ENCODE results near the gene DERA.
"Not testable (repeated sequence)": the region's sequence is repeated elsewhere in the genome, so short reads cannot be mapped to it uniquely, and the experiment has no call there.

DERA gene

DNA sequence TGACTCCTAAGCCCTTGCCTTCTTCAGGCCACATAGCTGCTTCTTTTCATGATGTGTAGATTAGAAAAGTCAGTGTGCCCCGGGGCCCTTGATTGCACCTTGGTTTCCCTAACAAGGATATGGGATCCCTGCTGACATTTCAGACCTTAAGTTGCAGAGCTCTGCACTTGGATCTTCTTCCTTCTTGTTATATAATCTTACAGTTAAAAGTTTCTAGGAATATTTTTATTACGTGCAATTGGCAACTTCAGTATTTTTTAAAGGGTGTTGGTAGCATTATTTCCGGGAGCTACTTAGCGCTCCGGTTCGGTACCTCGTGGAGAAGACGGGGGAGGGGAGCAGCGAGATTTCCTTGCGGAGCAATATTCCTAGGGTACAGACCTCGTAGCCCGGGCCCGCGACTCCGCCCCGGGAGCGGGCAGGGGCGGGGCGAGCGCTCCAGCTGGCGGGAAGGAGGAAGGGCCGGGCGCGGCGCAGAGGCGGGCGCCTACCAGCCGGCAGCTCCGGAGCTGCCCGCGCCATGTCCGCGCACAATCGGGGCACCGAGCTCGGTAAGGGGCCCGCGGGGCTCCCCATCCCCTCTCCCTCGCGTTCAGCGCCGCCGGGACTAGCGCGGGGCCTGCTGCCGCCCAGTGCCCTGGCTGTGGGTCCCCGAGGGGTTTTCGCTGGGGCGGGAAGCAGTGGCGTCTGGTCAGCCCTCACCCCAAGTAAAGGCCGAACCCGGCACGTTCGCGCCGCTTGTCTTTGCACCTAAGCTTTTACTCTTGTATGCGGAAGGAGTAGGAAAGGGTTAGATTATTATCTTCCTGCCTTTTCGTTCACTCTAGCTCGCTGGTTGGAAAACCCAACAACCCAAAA lies at the start of gene DERA:
Gene DERA (plus strand): TSS at position 469 of the 858 bp plus-strand sequence. CDS start 52 bp downstream, at position 521.
- DNase-seq: peak in 53 of 56 donors; percentile 8 to 81 (median 50)

DNA sequence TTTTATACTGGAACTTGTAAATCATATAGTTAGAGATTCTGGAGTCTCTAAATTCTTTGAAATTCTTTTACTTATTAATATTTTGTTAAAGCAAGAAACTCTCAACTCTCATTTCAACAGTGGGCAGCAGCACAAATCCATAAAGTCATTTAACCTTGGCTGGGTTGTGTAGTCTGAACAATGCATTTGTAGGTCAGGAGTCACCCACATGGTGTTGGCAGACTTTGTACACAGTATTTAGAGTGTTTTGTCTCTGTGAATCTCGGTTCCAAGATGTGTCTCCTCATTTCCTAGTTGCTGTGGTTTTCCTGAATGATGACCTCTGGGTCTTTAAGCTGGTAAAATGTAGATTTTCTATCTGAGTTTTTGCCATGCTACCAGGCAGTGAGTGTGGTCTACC lies 49.7 kb upstream of the DERA start:
- no peak for DNase-seq

DNA sequence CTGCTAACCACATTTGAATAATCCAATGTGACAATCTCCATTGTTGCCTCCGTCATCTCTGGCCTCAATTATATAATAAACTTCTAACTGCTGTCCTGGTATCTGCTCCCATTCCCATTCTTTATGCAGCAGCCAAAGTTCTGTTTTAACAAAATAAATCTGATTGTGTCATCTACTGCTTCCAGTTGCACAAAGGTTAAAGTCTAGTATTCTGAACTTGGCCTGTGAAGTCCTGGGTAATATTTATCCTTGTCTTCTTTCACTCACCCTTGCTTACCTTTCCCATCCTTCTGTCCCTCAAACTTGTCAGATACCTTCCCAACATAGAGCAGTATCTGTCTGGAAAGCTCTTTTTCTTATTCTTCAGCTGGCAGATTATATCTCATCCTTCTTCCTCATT lies 48.3 kb upstream of the DERA start:
- DNase-seq: no peak

DNA sequence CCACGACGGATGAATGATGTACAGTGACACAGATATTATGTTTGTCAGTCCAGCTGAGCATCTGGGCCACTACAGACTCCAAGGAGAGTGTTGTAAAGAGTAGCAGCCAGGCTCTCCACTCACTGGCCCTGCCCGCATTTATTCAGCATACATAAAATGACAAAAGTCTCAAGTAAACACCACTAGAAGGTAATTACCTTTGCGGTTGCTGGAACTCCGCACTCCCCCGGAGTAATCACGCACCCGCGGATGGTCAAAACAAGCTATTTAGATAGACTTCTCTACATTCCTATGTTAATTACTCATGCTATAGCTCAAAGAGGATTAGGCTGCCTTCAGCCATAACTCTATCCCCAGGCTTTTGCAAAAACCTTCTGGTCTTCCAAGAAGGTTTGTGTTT lies 47.8 kb upstream of the DERA start:
- no peak for DNase-seq

DNA sequence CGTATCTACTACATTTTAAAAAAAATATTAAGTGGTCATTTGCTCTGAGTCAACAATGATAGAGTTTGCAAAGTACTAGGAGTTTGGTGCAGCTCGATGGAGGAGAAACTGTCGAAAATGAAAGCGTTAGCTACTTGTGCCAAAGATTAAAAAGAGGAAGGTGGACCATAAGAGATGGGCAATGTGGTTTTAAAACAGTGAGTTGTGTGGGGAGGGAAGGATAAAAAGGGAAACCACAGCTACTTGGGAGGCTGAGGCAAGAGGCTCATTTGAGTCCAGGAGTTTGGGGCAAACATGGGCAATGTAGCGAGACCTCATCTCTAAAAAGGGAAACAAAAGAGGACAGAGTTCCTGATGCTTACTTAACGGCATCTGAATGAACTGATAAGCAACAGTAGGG lies 47.1 kb upstream of the DERA start:
- DNase-seq: no peak

DNA sequence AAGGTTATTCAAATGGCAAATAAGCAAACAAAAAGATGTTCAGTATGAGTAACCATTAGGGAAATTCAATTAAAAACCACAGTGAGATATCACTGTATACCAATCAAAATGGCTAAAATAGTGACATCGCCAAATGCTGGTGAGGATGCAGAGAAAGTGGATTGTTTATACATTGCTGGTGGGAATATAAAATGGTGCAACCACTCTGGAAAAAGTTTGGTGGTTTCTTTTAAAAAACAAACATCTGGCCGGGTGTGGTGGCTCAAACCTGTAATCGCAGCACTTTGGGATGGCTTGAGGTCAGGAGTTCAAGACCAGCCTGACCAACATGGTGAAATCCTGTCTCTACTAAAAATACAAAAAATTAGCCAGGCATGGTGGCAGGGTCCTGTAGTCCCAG lies 42.9 kb upstream of the DERA start:
- DNase-seq: no peak

DNA sequence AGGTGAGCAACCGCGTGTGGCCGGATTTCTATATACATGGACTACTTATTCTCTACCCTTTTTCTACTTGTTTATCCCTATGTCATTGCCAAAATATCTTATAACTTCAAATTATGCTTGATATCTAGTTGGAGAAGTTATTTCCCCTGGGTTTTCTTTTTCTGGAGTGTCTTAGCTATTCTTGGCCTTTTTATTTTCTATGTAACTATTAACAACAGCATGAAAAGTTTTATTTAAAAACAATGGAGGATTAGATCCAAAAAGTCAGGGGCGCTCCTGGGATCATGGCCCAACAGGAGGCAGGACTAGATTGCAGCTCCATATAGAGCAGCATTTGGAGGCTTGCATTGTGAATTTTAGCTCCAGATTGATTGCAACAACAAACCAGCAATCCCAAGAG lies 37.6 kb upstream of the DERA start:
- DNase-seq: no peak

DNA sequence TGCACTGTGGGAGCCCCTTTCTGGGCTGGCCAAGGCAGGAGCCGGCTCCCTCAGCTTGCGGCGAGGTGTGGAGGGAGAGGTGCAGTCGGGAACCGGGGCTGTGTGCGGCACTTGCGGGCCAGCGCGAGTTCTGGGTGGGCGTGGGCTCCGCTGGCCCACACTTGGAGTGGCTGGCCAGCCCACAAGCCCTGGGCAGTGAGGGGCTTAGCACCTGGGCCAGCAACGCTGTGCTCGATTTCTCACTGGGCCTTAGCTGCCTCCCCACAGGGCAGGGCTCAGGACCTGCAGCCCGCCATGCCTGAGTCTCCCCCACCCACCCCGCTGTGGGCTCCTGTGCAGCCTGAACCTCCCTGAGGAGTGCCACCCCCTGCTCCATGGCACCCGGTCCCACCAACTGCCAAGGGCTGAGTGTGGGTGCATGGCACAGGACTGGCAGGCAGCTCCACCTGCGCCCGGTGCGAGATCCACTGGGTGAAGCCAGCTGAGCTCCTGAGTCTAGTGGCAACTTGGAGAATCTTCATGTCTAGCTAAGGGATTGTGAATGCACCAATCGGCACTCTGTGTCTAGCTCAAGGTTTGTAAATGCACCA lies 36.5 kb upstream of the DERA start:
- DNase-seq: not testable (repeated sequence)

DNA sequence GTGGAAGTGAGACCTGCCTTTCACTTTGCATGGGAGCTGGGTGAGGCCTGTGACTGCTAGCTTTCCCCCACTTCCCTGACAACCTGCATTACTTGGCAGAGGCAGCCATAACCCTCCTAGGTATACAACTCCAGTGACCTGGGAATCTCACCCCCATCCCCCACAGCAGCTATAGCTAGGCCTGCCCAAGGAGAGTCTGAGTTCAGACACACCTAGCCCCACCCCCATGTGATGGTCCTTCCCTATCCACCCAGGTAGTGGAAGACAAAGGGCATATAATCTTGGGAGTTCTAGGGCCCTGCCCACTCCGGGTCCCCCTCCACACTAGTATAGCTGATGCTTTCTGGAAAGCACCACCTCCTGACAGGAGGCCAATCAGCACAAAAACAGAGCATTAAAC lies 35.3 kb upstream of the DERA start:
- DNase-seq: no peak

DNA sequence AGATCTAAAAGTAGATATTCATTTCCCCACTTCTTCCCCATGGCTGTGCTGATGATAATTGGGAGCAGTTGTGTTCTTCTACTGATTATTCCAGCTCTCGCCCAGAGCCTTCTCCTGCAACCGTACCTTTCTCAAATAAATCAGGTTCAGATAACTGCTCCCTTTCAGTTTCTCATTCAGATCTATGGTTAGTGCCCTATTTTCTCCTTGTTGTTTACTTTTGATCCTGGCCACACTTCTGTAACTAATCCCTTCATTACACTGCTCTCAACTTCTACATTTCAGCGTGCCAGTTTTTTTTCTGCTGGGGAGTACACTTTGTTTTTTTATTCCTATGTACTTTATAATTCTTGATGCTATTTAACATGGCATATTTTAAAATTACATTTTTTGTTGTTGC lies 31.7 kb upstream of the DERA start:
- no peak for DNase-seq

DNA sequence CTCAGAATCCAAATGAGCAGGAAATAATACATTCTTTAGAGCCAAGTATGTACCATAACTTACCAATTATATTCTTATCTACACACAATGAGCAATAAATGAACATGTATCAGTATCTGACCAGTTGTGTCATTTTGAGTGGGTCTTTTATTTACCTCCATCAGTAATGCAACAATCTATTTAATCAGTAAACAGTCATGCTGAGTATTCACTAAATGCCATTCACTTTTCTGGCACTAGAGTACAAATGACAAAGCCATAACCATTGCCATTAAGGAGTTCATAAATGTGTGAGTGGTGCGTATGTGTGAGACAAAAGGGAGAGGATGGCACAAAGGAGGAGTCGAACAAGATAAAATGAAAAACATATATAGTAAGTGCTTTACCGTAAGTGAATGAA lies 30.4 kb upstream of the DERA start:
- DNase-seq: no peak

DNA sequence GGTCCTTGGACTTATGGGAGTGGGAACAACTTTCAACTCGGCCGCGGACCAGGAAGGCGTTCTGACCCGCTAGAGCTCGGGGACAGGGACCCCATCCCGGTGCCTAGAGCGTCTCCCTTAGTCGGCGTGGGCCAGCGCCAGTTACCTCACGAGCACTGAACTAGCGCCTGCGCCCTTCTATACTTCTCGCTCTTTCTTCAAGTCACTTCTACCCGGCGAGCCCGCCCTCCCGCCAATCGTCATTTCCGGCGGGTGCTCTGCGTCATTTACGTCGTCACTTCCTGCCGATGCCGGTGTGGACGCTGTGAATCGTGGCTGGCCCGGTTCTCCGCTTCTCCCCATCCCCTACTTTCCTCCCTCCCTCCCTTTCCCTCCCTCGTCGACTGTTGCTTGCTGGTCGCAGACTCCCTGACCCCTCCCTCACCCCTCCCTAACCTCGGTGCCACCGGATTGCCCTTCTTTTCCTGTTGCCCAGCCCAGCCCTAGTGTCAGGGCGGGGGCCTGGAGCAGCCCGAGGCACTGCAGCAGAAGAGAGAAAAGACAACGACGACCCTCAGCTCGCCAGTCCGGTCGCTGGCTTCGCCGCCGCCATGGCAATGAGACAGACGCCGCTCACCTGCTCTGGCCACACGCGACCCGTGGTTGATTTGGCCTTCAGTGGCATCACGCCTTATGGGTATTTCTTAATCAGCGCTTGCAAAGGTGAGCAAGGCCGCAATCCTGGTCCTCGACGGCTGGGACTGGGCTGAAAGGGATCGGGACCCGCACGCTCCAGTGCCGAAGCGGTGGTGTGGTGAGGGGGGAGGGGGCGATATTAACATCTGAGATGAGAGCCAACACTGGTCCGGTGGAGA lies 28.8 kb upstream of the DERA start, which contains the start of gene STRAP:
Gene STRAP (plus strand): TSS at position 270 of the 854 bp plus-strand sequence. CDS start 321 bp downstream, at position 591.
- DNase-seq: peak; percentile 79 to 98 (median 93)

DNA sequence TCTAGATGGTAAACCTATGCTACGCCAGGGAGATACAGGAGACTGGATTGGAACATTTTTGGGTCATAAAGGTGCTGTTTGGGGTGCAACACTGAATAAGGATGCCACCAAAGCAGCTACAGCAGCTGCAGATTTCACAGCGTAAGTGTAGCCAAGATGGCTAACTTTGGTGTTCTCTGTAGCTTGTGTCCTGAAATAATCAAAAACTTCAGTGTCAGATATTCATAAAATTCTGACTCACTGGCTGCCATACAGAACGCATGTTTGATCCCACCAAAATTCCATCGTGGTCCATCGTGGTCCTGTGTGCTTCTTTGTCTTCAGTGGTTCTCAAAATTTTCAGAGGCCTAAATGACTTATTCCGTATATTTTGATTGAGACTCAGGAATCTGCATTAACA lies 27.6 kb upstream of the DERA start:
- DNase-seq: no peak

DNA sequence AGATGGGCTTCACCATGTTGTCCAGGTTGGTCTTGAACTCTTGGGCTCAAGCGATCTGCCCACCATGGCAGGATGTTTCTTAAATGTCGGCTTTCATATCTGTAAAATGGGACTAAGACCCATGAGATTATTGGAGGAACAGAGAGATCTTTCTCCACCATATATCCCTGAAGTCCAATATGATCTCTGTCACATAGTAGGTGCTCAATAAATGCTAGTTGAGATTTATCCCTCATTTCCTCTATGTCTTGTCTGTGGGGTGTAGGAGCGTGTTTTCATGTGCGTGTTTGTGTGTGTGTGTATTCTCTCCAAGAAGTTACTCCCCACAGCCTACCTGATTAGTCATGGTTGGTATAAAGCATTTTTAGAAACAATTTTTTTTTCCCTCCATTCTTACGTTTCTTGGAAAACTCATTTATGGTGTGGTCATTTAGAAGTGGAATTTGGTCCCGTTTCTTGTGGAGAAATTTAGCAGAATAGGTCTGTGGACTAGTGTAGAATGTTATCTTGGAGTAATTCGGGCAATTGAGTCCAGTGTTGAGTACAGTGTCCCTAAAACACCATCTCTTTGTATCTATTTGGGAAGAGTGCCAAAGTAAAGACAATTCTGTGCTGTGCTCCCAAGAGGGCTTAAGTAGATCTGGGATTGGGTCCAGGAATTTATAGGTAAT lies 24.6 kb upstream of the DERA start:
- DNase-seq: no peak

DNA sequence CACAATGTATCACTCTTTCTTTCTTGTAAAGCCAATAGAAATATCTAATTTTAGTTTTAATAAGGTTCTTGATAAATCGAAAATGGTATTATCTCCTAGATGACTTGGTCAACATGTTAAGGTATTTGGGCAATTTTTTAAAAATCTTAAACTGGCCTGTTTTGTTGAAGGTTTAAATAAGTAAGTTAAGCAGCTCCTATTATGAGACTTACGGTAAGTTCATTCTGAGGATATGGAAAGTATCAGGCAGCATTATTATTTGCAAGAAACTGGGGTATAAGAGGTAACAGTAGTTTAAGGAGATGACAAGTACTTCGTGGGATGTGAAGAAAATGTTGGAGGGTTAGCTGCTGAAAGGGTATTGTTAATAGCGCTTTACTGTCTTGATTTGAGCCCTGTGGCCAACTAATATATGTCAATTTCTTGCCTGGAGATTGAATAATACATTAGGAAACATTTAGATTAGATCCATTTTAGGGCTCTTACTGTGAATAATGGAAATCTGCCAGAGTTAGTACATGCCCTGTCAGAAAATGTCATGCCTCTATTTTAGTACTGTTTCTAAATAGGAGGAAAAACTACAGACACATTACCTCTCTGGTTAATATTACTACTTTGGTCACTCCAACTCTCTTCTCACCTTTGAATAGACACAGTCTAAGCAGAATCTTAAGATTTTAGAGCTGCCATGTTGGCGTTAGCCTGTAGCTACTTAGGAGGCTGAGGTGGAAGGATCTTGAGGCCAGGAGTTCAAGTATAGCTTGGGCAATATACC lies 23.9 kb upstream of the DERA start:
- DNase-seq: no peak

DNA sequence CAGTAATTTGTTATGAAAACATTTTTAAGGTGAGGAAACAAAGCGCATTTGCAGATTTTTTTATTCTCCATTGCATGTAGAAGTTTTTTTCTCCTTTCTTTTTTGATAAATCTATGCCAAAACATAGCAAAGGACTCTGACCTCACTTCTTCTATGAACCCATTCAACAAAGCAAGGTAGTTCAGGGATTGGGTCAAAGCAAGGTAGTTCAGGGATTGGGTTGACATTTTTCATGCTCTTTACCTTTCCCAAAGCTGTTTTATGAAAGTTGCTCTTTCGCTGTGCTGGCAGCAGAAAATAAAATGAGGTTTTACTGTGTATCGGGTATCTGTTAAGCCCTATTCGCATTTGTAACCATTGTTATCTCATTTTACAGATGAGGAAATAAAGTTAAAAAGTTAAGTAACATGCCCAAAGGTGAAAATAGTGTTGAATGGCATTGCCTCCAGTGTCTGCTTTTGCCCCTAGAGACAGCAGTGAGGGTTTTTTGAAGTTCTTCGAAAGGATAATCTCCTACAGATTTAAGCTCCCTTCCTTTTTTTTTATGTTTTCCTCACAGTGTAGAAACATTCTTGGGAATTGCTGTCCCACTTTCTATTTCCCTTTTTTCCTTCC lies 18.4 kb upstream of the DERA start:
- DNase-seq: no peak

DNA sequence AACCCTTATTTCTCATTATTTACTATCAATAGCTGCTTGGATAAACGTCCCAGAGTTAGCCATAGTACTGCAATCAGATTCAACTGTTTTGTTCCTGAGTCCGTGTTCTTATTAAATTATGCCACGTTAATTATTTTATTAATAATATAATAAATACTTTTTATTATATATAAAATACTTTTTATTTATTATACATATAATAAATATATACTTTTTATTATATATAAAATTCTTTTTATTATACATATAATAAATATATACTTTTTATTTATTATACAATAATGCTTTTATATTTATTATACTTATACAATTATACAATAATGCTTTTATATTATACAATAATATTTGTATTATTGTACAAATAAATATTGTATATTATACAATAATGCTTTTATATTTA lies 17.9 kb upstream of the DERA start:
- no peak for DNase-seq

DNA sequence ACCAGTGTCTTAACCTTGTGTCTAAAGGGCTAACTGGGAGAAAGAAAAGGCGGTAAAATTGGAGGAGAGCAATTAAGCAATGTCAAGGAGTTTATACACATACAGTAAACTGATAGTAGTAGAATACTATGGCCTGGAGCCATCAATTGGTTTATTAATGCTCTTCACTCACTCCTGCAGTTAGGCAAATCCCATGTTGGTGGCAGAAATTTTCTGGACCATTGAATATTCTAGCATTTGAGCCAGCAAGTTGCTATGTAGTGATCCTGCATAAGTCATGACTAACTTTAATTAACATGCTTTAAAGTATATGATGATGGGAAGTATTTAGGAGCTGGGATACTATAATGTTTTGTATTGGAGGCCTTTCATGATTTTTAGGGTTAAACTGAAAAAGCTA lies 14.3 kb upstream of the DERA start:
- DNase-seq: no peak

DNA sequence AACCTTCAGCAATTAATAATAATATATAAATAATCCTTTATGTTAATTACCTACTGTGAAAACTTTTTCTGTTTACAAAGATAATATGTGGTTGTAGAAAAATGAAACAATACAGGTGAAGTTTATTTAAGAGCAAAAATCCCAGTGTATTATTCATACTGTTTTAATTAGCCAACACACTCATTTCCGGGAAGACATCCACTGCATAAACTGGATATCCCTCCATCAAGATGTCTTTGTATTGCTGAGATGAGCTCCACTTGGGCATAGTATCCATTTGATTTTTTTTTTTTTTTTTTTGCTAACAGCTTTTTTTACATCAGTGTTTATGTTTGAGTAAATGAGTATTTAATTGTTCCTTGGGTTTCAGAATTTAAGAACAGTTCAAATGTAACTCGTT lies 13.7 kb upstream of the DERA start:
- DNase-seq: no peak

DNA sequence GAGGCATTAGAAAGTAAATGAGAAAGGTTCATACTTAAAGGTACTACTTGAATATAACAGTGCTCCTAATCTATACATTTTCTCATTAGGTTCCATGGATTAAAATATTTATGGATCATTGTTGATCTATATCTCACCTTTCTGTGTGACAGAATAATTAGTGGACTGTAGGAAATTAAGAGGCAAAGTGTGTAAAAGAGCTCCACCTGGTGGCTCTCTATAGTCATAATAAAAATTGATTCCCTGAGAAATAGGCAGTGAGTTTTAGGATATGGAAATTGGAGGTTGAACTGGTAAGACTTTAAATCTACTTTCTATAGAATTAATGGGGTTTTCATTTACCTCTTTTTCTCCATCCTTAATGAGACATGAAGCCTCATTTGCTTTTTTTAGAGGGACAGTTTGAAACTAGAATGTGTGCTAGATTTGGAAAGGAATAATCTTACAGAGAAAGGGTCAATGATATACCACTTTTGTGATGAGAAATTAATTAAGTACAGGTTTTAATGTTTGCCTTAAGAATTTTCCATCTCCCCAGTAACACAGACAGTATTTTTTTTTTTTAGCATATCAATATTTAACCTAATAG lies 11.8 kb upstream of the DERA start:
- peak in 1 of 56 donors; percentile 28 for DNase-seq

Measured in amygdala (tissue), 56 donors.